ENCODE data around the gene BTK.

BTK gene

GRCh38 chrX:101365301-101365795, 20.6 kb downstream of the BTK start:
- no peak for TF ChIP-seq CTCF (IDR thresholded peaks at IDR 0.05; ENCODE audit: low read depth, low read length)
- no peak for TF ChIP-seq POLR2A (IDR thresholded peaks at IDR 0.05; ENCODE audit: extremely low read depth, insufficient read length)
- no peak for TF ChIP-seq MYC (IDR thresholded peaks at IDR 0.05; ENCODE audit: low read depth, low read length)
- no peak for TF ChIP-seq MAX (IDR thresholded peaks at IDR 0.05; ENCODE audit: low read depth, low read length)
- no peak overlapping the region for H3K4me3 ChIP-seq (ENCODE audit: low read depth, low read length)
- no peak for DNase-seq (ENCODE audit: low read depth)

- TF ChIP-seq POLR2A (IDR thresholded peaks at IDR 0.05; ENCODE audit: extremely low read depth, insufficient read length): no peak
- no peak for TF ChIP-seq MAX (IDR thresholded peaks at IDR 0.05; ENCODE audit: low read depth, low read length)
- no peak for TF ChIP-seq MYC (IDR thresholded peaks at IDR 0.05; ENCODE audit: low read depth, low read length)
- TF ChIP-seq CTCF (IDR thresholded peaks at IDR 0.05; ENCODE audit: low read depth, low read length): no peak
- no peak overlapping the region for H3K4me3 ChIP-seq (ENCODE audit: low read depth, low read length)
- no peak for DNase-seq (ENCODE audit: low read depth)
Observed at GRCh38 chrX:101362757-101363156, 23.2 kb downstream of the BTK start.

GRCh38 chrX:101362116-101362515, 23.9 kb downstream of the BTK start:
- no peak for DNase-seq (ENCODE audit: low read depth)
- H3K4me3 ChIP-seq (ENCODE audit: low read depth, low read length): no peak overlapping the region
- no peak for TF ChIP-seq MAX (IDR thresholded peaks at IDR 0.05; ENCODE audit: low read depth, low read length)
- no peak for TF ChIP-seq CTCF (IDR thresholded peaks at IDR 0.05; ENCODE audit: low read depth, low read length)
- no peak for TF ChIP-seq POLR2A (IDR thresholded peaks at IDR 0.05; ENCODE audit: extremely low read depth, insufficient read length)

- TF ChIP-seq POLR2A (IDR thresholded peaks at IDR 0.05; ENCODE audit: extremely low read depth, insufficient read length): no peak
- no peak for TF ChIP-seq CTCF (IDR thresholded peaks at IDR 0.05; ENCODE audit: low read depth, low read length)
- no peak for TF ChIP-seq MAX (IDR thresholded peaks at IDR 0.05; ENCODE audit: low read depth, low read length)
- no peak for TF ChIP-seq MYC (IDR thresholded peaks at IDR 0.05; ENCODE audit: low read depth, low read length)
- no peak for DNase-seq (ENCODE audit: low read depth)
- no peak overlapping the region for H3K4me3 ChIP-seq (ENCODE audit: low read depth, low read length)
Observed at GRCh38 chrX:101360390-101360789, 25.6 kb downstream of the BTK start.

- no peak overlapping the region for H3K4me3 ChIP-seq (ENCODE audit: low read depth, low read length)
- TF ChIP-seq CTCF (IDR thresholded peaks at IDR 0.05; ENCODE audit: low read depth, low read length): no peak
- TF ChIP-seq POLR2A (IDR thresholded peaks at IDR 0.05; ENCODE audit: extremely low read depth, insufficient read length): no peak
- DNase-seq (ENCODE audit: low read depth): no peak
Observed at GRCh38 chrX:101359966-101360365, 26.0 kb downstream of the BTK start.

- TF ChIP-seq MAX (IDR thresholded peaks at IDR 0.05; ENCODE audit: low read depth, low read length) (no peak), CTCF (IDR thresholded peaks at IDR 0.05; ENCODE audit: low read depth, low read length) (peak; percentile 25)
- H3K4me3 ChIP-seq (ENCODE audit: low read depth, low read length): no peak overlapping the region
- peak; percentile 19 for DNase-seq (ENCODE audit: low read depth)
Observed at GRCh38 chrX:101357166-101357795, 28.7 kb downstream of the BTK start.
